ENCODE measurements around the gene SPEF2. TPM values are rescaled to one million over a fixed set of nuclear protein-coding genes. Genes with fewer than 3 reads are reported as not detected.
"Not testable (repeated sequence)": the region's sequence is repeated elsewhere in the genome, so short reads cannot be mapped to it uniquely, and the experiment has no call there.

The SPEF2 gene
- total RNA-seq, 1 donor from 2014 or later, result 0.96 TPM

GRCh38 chr5:35665096-35665495 lies 47.4 kb downstream of the SPEF2 start:
- Mint-ChIP-seq H3K27ac (ENCODE audit: unreplicated experiment) (no peak overlapping the region), H3K27me3 (ENCODE audit: unreplicated experiment) (no peaks in the 10 kb centered on the region), H3K36me3 (ENCODE audit: unreplicated experiment) (no peaks in the 10 kb centered on the region), H3K9me3 (ENCODE audit: unreplicated experiment) (no peaks in the 10 kb centered on the region), H3K4me1 (ENCODE audit: low read depth, unreplicated experiment) (no peaks in the 10 kb centered on the region), H3K4me3 (ENCODE audit: unreplicated experiment) (no peak overlapping the region)
- TF ChIP-seq CTCF (IDR thresholded peaks at IDR 0.05; ENCODE audit: partially characterized antibody, unreplicated experiment), result no peak
- DNase-seq, result no peak

GRCh38 chr5:35668319-35668718 lies 50.7 kb downstream of the SPEF2 start:
- no peak for TF ChIP-seq CTCF (IDR thresholded peaks at IDR 0.05; ENCODE audit: partially characterized antibody, unreplicated experiment)
- H3K4me3 Mint-ChIP-seq (ENCODE audit: unreplicated experiment), result no peak overlapping the region
- no peaks in the 10 kb centered on the region for H3K9me3 Mint-ChIP-seq (ENCODE audit: unreplicated experiment)

GRCh38 chr5:35668794-35669193 lies 51.1 kb downstream of the SPEF2 start:
- no peak for DNase-seq
- H3K27me3 Mint-ChIP-seq (ENCODE audit: unreplicated experiment), result no peaks in the 10 kb centered on the region
- H3K4me3 Mint-ChIP-seq (ENCODE audit: unreplicated experiment), result no peak overlapping the region
- TF ChIP-seq CTCF (IDR thresholded peaks at IDR 0.05; ENCODE audit: partially characterized antibody, unreplicated experiment), result no peak
- H3K36me3 Mint-ChIP-seq (ENCODE audit: unreplicated experiment), result no peaks in the 10 kb centered on the region
- H3K27ac Mint-ChIP-seq (ENCODE audit: unreplicated experiment), result no peak overlapping the region
- no peaks in the 10 kb centered on the region for H3K9me3 Mint-ChIP-seq (ENCODE audit: unreplicated experiment)
- H3K4me1 Mint-ChIP-seq (ENCODE audit: low read depth, unreplicated experiment), result no peaks in the 10 kb centered on the region

More at GRCh38 chr5:35668319-35668718, 50.7 kb downstream of the SPEF2 start:
- DNase-seq, result no peak
- H3K4me1 Mint-ChIP-seq (ENCODE audit: low read depth, unreplicated experiment), result no peaks in the 10 kb centered on the region
- no peak overlapping the region for H3K27ac Mint-ChIP-seq (ENCODE audit: unreplicated experiment)
- H3K36me3 Mint-ChIP-seq (ENCODE audit: unreplicated experiment), result no peaks in the 10 kb centered on the region
- H3K27me3 Mint-ChIP-seq (ENCODE audit: unreplicated experiment), result no peaks in the 10 kb centered on the region

- no peaks in the 10 kb centered on the region for H3K9me3 Mint-ChIP-seq (ENCODE audit: unreplicated experiment)
- H3K4me1 Mint-ChIP-seq (ENCODE audit: low read depth, unreplicated experiment), result no peaks in the 10 kb centered on the region
- H3K4me3 Mint-ChIP-seq (ENCODE audit: unreplicated experiment), result no peak overlapping the region
- no peak for TF ChIP-seq CTCF (IDR thresholded peaks at IDR 0.05; ENCODE audit: partially characterized antibody, unreplicated experiment)
- no peaks in the 10 kb centered on the region for H3K36me3 Mint-ChIP-seq (ENCODE audit: unreplicated experiment)
- H3K27ac Mint-ChIP-seq (ENCODE audit: unreplicated experiment), result no peak overlapping the region
- no peak for DNase-seq
- H3K27me3 Mint-ChIP-seq (ENCODE audit: unreplicated experiment), result no peaks in the 10 kb centered on the region
Measured at GRCh38 chr5:35671541-35672295, 54.1 kb downstream of the SPEF2 start.

- H3K4me1 Mint-ChIP-seq (ENCODE audit: low read depth, unreplicated experiment); H3K27me3 Mint-ChIP-seq (ENCODE audit: unreplicated experiment); H3K36me3 Mint-ChIP-seq (ENCODE audit: unreplicated experiment); H3K27ac Mint-ChIP-seq (ENCODE audit: unreplicated experiment); H3K4me3 Mint-ChIP-seq (ENCODE audit: unreplicated experiment); H3K9me3 Mint-ChIP-seq (ENCODE audit: unreplicated experiment); DNase-seq: not testable (repeated sequence)
Measured at GRCh38 chr5:35672296-35672655, 54.6 kb downstream of the SPEF2 start.

Measured in glutamatergic neuron (in vitro differentiated cells).